ENCODE measurements around the gene IL12RB1.

Gene IL12RB1

GRCh38 chr19:18086590-18087138, at the start of gene IL12RB1:
IL12RB1 (minus strand) TSS chr19:18086934; CDS start chr19:18086823, 111 bp downstream.
- no peak for DNase-seq

- DNase-seq, result no peak
Measured at GRCh38 chr19:18135712-18136584, 49.2 kb upstream of the IL12RB1 start.

GRCh38 chr19:18131841-18132596, 45.3 kb upstream of the IL12RB1 start:
- DNase-seq, result no peak

- no peak for DNase-seq
Measured at GRCh38 chr19:18130523-18131242, 43.9 kb upstream of the IL12RB1 start.

- DNase-seq, result no peak
Measured at GRCh38 chr19:18128805-18129204, 42.1 kb upstream of the IL12RB1 start.

GRCh38 chr19:18128044-18128443, 41.3 kb upstream of the IL12RB1 start:
- DNase-seq, result no peak

- DNase-seq, result no peak
Measured at GRCh38 chr19:18126097-18126496, 39.4 kb upstream of the IL12RB1 start.

GRCh38 chr19:18123819-18124218, 37.1 kb upstream of the IL12RB1 start:
- no peak for DNase-seq

GRCh38 chr19:18122860-18123795, 36.4 kb upstream of the IL12RB1 start:
- no peak for DNase-seq

- no peak for DNase-seq
Measured at GRCh38 chr19:18122424-18122823, 35.7 kb upstream of the IL12RB1 start.

- DNase-seq, result no peak
Measured at GRCh38 chr19:18121166-18121565, 34.4 kb upstream of the IL12RB1 start.

GRCh38 chr19:18120127-18120526, 33.4 kb upstream of the IL12RB1 start:
- DNase-seq, result no peak

- DNase-seq, result no peak
Measured at GRCh38 chr19:18119717-18120105, 33.0 kb upstream of the IL12RB1 start.

GRCh38 chr19:18119013-18119716, 32.4 kb upstream of the IL12RB1 start:
- no peak for DNase-seq

- DNase-seq, result no peak
Measured at GRCh38 chr19:18118420-18119012, 31.8 kb upstream of the IL12RB1 start.

- DNase-seq, result peak; percentile 89
Measured at GRCh38 chr19:18117692-18118378, 31.1 kb upstream of the IL12RB1 start.

- no peak for DNase-seq
Measured at GRCh38 chr19:18117364-18117691, 30.6 kb upstream of the IL12RB1 start.

- no peak for DNase-seq
Measured at GRCh38 chr19:18114483-18114882, 27.7 kb upstream of the IL12RB1 start.

GRCh38 chr19:18113827-18114226, 27.1 kb upstream of the IL12RB1 start:
- no peak for DNase-seq

- peak; percentile 68 for DNase-seq
Measured at GRCh38 chr19:18112989-18113478, 26.3 kb upstream of the IL12RB1 start.
